GM12878 (cell line): ENCODE data around the gene CCDC6. TPM values are rescaled to one million over a fixed set of nuclear protein-coding genes. Genes with fewer than 3 reads are reported as not detected.
A peak's percentile ranks its signal among the peaks of the same experiment; 100 is the strongest.

Experiments used
- ATAC-seq: fragments of 200-7000 bp; cut with Tn5 transposase; 3 replicates; pipeline ENCODE4 v1.9.1; 2020; ENCODE audit warnings: mild to moderate bottlenecking, moderate library complexity
- BruUV-seq: library from RNA; stranded (reverse); fragments of 400-500 nt; replicated peaks from 2 replicates; lab custom pipeline; 2021; lab: Mats Ljungman, UMichigan
- CTCF ChIA-PET: fragments of 300-600 bp; sonication (Branson Sonifier 250); formaldehyde crosslinking; extraction: SDS; loops from one replicate; lab custom pipeline; 2021; ENCODE audit warnings: inconsistent platforms; lab: Yijun Ruan, JAX
- POLR2A ChIA-PET: fragments of 350-600 bp; formaldehyde crosslinking; extraction: SDS; loops from one replicate; lab custom pipeline; 2021; ENCODE audit warnings: inconsistent platforms; lab: Charles Lee
- RAD21 ChIA-PET: fragments of 300-600 bp; sonication (Branson Sonifier 250); formaldehyde crosslinking; loops from one replicate; lab custom pipeline; 2023; ENCODE audit warnings: antibody characterized with exemption; ENCODE audit not compliant: unreplicated experiment; lab: Charles Lee
- SMC1A ChIA-PET: fragments of 300-600 bp; sonication (Branson Sonifier 250); formaldehyde crosslinking; loops from one replicate; lab custom pipeline; 2023; ENCODE audit not compliant: unreplicated experiment, uncharacterized antibody; lab: Charles Lee
- DNase-seq: peaks from one replicate; pipeline ENCODE4 v3.0.0-alpha.2; 2011; ENCODE audit warnings: low read depth, low spot score
- FAIRE-seq: peaks from 3 replicates; lab custom pipeline; 2011; peaks lifted over from hg19 to GRCh38; lab: Jason Lieb, UNC
- H2AFZ ChIP-seq: 2 replicates; pipeline ENCODE4 v1.6.0; 2011; ENCODE audit warnings: low read depth, low read length, control low read depth; ENCODE audit not compliant: control insufficient read depth
- H3K27ac ChIP-seq: 2 replicates; pipeline ENCODE4 v1.5.1; 2011; ENCODE audit warnings: control low read depth; ENCODE audit not compliant: control insufficient read depth, insufficient read depth
- H3K27me3 ChIP-seq, 2 experiments: replicated peaks in 1 of 2; 2 replicates each; pipeline versions ENCODE4 v1.6.0 to v1.6.1; 2011; ENCODE audit warnings: low read length in 1 of 2; ENCODE audit not compliant: control insufficient read depth in 2 of 2, insufficient read depth in 2 of 2
- H3K36me3 ChIP-seq, 2 experiments: 2 replicates each; pipeline ENCODE4 v1.5.1; 2011; ENCODE audit warnings: low read length in 1 of 2; ENCODE audit not compliant: control insufficient read depth in 2 of 2, insufficient read depth in 2 of 2
- H3K4me1 ChIP-seq: 2 replicates; pipeline ENCODE4 v1.6.1; 2011; ENCODE audit warnings: mild to moderate bottlenecking, low read length, moderate library complexity, mixed read lengths; ENCODE audit not compliant: control insufficient read depth, insufficient read depth
- H3K4me2 ChIP-seq: 2 replicates; pipeline ENCODE4 v1.6.0; 2011; ENCODE audit warnings: control low read depth; ENCODE audit not compliant: control insufficient read depth, insufficient read depth
- H3K4me3 ChIP-seq: fragments of 200-600 bp; sonication (generic); 2 replicates; pipeline ENCODE4 v1.5.1; 2016
- H3K79me2 ChIP-seq: 2 replicates; pipeline ENCODE4 v1.6.0; 2011; ENCODE audit warnings: low read length; ENCODE audit not compliant: control insufficient read depth, insufficient read depth
- H3K9ac ChIP-seq: 2 replicates; pipeline ENCODE4 v1.8.0; 2011; ENCODE audit warnings: low read length, control low read depth, mixed read lengths; ENCODE audit not compliant: control insufficient read depth, insufficient read depth
- H3K9me3 ChIP-seq: replicated peaks from 3 replicates; pipeline ENCODE4 v1.5.1; 2011; ENCODE audit warnings: mild to moderate bottlenecking, low read length; ENCODE audit not compliant: control insufficient read depth, insufficient read depth
- H4K20me1 ChIP-seq: 2 replicates; pipeline ENCODE4 v1.6.0; 2011; ENCODE audit not compliant: control insufficient read depth, insufficient read depth
- FOXM1 ChIP-seq: IDR thresholded peaks from 2 replicates; pipeline ENCODE4 v1.6.1; 2012; ENCODE audit warnings: low read depth, mild to moderate bottlenecking, inconsistent platforms, low read length, moderate library complexity
- IKZF1 ChIP-seq: fragments of 450-650 bp; conservative IDR thresholded peaks from 2 replicates; pipeline ENCODE4 v1.6.1; 2017; ENCODE audit warnings: antibody characterized with exemption, mild to moderate bottlenecking
- MTA2 ChIP-seq: fragments of 450-650 bp; IDR thresholded peaks from 2 replicates; pipeline ENCODE4 v1.6.1; 2016; ENCODE audit warnings: low read depth, mild to moderate bottlenecking, moderate library complexity
- POLR2AphosphoS2 ChIP-seq: IDR thresholded peaks from 2 replicates; pipeline ENCODE4 v1.6.1; 2011; ENCODE audit warnings: low read depth, mild to moderate bottlenecking, low read length, improper control_type of control experiment, moderate library complexity
- RUNX3 ChIP-seq: IDR thresholded peaks from 2 replicates; pipeline ENCODE4 v1.6.1; 2012; ENCODE audit warnings: low read length, inconsistent platforms
- TCF7 ChIP-seq: IDR thresholded peaks from 2 replicates; pipeline ENCODE4 v1.6.1; 2014; ENCODE audit warnings: antibody characterized with exemption, borderline replicate concordance
- WGBS: methylation state at CpG from one replicate; pipeline ENCODE4 v1.1.6; 2016; ENCODE audit warnings: low lambda C conversion rate; ENCODE audit not compliant: insufficient replicate concordance, insufficient coverage; ENCODE audit errors: missing lambda C conversion rate; 5-methylcytosine and 5-hydroxymethylcytosine counted together
- in situ Hi-C: fragments of 300-500 bp; cut with MboI; formaldehyde crosslinking; loops from 9 replicates; pipeline ENCODE4 v1.14.3; 2018; ENCODE audit warnings: mixed read lengths
- intact Hi-C: fragments of 100-400 bp; cut with micrococcal nuclease; formaldehyde crosslinking; loops from one replicate; pipeline ENCODE4 v1.14.2; 2022; ENCODE audit not compliant: unreplicated experiment
- polyA plus RNA-seq, 11 experiments: library from polyadenylated mRNA; depleted of rRNA in 4 of 11; unstranded in 6 of 11; stranded (reverse) in 5 of 11; fragments of >200 nt; fragmentation: Nextera tagmentation in 4 of 11; fragmentation: Illumina TruSeq in 1 of 11; extraction: Ambion mirVana in 4 of 11; extraction: Trizol in 1 of 11; gene quantifications; 1 replicate in 1 of 11; 2 replicates in 10 of 11; pipeline versions ENCODE4 v1.2.1 to v1.2.3, GENCODE V29; 2011 to 2016; ENCODE audit warnings: inconsistent platforms in 2 of 11, missing spikeins in 2 of 11, low read depth in 1 of 11
- total RNA-seq, 4 experiments: library from RNA; depleted of rRNA in 3 of 4; stranded (reverse); fragments of >200 nt in 3 of 4; fragmentation: Illumina TruSeq in 1 of 4; extraction: Trizol in 1 of 4; gene quantifications; 2 replicates each; pipeline versions ENCODE4 v1.2.1 to v1.2.3, GENCODE V29; 2013 to 2021
- TF ChIP-seq, protein P1 (sequence below): fragments of 450-650 bp; IDR thresholded peaks from 2 replicates; pipeline ENCODE4 v1.6.1; 2017; ENCODE audit warnings: mild to moderate bottlenecking, moderate library complexity

CCDC6 gene
- total and polyA plus RNA-seq, 10 of the 15 experiments (the other 5 are each of a cell fraction or from before 2014, with no cell fraction given), result 11.8 to 46.2 (median 26.7) TPM

DNA sequence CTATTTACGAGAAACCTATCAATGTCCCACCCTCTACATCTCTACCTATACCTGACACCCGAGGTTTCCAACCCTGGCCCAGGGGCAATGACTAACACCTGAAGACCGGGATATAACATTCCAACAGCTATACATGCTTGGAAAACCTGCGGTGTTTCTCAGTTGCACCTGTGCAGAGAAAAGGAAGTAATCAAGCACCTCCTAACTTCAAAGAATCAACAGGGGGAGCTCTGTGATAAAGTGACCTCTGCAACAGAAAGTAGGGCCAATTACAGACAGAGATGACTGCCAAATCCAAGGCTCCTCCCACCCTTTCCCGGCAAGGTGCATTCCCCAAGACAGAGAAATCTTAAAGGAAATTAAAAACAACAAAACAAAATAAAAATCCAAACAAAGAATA lies 41.3 kb downstream of the CCDC6 start (continued):
- TF ChIP-seq, protein P1, sequence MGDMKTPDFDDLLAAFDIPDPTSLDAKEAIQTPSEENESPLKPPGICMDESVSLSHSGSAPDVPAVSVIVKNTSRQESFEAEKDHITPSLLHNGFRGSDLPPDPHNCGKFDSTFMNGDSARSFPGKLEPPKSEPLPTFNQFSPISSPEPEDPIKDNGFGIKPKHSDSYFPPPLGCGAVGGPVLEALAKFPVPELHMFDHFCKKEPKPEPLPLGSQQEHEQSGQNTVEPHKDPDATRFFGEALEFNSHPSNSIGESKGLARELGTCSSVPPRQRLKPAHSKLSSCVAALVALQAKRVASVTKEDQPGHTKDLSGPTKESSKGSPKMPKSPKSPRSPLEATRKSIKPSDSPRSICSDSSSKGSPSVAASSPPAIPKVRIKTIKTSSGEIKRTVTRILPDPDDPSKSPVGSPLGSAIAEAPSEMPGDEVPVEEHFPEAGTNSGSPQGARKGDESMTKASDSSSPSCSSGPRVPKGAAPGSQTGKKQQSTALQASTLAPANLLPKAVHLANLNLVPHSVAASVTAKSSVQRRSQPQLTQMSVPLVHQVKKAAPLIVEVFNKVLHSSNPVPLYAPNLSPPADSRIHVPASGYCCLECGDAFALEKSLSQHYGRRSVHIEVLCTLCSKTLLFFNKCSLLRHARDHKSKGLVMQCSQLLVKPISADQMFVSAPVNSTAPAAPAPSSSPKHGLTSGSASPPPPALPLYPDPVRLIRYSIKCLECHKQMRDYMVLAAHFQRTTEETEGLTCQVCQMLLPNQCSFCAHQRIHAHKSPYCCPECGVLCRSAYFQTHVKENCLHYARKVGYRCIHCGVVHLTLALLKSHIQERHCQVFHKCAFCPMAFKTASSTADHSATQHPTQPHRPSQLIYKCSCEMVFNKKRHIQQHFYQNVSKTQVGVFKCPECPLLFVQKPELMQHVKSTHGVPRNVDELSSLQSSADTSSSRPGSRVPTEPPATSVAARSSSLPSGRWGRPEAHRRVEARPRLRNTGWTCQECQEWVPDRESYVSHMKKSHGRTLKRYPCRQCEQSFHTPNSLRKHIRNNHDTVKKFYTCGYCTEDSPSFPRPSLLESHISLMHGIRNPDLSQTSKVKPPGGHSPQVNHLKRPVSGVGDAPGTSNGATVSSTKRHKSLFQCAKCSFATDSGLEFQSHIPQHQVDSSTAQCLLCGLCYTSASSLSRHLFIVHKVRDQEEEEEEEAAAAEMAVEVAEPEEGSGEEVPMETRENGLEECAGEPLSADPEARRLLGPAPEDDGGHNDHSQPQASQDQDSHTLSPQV, result no peak

DNA sequence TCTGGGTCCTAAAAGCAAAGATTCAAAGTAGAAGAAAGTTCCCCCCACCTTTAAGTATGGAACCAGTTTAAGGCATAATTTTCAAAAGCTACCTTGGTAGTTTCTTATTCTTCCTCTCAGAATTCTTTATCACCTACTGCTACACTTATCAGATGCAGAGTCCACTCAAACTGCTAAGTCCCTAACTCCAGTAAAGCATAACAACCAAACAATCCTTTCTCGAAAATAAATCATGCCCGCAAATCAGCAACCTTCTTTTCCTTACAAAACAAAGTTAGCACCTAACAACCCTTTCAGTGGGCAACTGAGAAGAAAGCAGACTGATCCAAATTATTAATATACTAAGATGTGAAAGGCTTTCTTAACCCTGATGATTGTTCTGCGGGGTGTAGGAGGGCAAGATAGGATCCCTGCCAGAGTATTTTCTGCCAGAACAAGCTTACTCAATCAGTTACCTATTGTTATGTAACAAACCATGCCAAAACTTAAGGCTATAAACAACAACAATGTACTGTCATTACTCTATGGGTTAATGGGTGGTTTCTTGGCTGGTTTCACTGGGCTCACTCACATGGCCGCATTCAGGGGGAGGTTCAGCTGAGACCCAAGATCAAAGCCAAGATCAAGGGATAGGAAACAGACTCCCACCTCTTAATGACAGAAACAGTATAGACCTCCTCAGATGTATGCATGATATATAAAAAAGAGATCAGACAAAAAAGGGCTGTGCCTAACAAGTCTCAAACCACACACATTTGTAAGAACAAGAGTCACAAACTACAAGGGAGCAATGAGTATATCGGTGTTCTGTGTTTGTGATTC lies 42.0 kb downstream of the CCDC6 start:
- TF ChIP-seq IKZF1, result no peak
- peak; percentile 75; the same call in 1 of the 2 replicates for TF ChIP-seq TCF7
- TF ChIP-seq RUNX3, result peak; percentile 39; the same call in 1 of the 2 replicates
- TF ChIP-seq POLR2AphosphoS2, result no peak
- TF ChIP-seq FOXM1, result 0 out of 2 replicates have a peak, but pooled peaks have one; percentile 11
- TF ChIP-seq MTA2, result no peak
- peaks cover 13% of the 10 kb centered on the region for H3K4me1 ChIP-seq
- whole genome bisulfite sequencing, result 96% methylated on average over 5 of the region's 5 CpGs
- no peaks in the 10 kb centered on the region for H3K36me3 ChIP-seq
- RAD21 ChIA-PET, result interaction anchor here (0.6 to 7.0 kb wide), 27 partner anchors 9 to 816 kb away, joined by 3 to 140 read pairs (median 4); partner anchors contain the start of gene CCDC6
- SMC1A ChIA-PET, result interaction anchor here (0.5 to 6.7 kb wide), 32 partner anchors 8 to 1333 kb away, joined by 3 to 143 read pairs (median 4); partner anchors contain the start of gene CCDC6
- H3K9me3 ChIP-seq, result no peaks in the 10 kb centered on the region
- in situ Hi-C loops, result no loop called here
- H3K79me2 ChIP-seq, result peaks cover 41% of the 10 kb centered on the region
- ATAC-seq (peak; percentile 49), FAIRE-seq (no peak), DNase-seq (no peak)
- H3K4me3 ChIP-seq, result no peak overlapping the region
- no peaks in the 10 kb centered on the region for H3K27me3 ChIP-seq
- no peak overlapping the region for H3K4me2 ChIP-seq
- CTCF ChIA-PET, result interaction anchor here (0.7 to 6.8 kb wide), 41 partner anchors 8 to 373 kb away, joined by 3 to 181 read pairs (median 7); partner anchors contain the start of gene CCDC6
- H3K9ac ChIP-seq, result no peak overlapping the region
- H4K20me1 ChIP-seq, result no peaks in the 10 kb centered on the region
- POLR2A ChIA-PET, result interaction anchor here (0.7 to 2.0 kb wide), 3 partner anchors 11 to 43 kb away, joined by 3 to 8 read pairs (median 4); partner anchors contain the start of gene CCDC6
- no peak overlapping the region for H3K27ac ChIP-seq
- H2AFZ ChIP-seq, result no peak overlapping the region
- intact Hi-C loops, result loop anchor here (2.0 kb wide), 1 partner anchor 168 kb away; no protein-coding TSS in a partner anchor
- no TSS peak for BruUV-seq
